GM19035 (cell line): ENCODE measurements around the gene LYRM1.
"Not testable (repeated sequence)": the region's sequence is repeated elsewhere in the genome, so short reads cannot be mapped to it uniquely, and the experiment has no call there.

Source experiments
- ATAC-seq: cut with Tn5 transposase; IDR thresholded peaks from one replicate; pipeline ENCODE4 v1.9.1; 2021; ENCODE audit not compliant: unreplicated experiment

LYRM1 gene, protein sequence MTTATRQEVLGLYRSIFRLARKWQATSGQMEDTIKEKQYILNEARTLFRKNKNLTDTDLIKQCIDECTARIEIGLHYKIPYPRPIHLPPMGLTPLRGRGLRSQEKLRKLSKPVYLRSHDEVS

GRCh38 chr16:20900299-20901067 is at the start of gene LYRM1, which contains the start of gene DCUN1D3:
TSS of gene LYRM1 (plus strand) at chr16:20900771. CDS start at chr16:20915556, 14,785 bp downstream.
TSS of gene DCUN1D3 (minus strand) at chr16:20900358. CDS start at chr16:20862538, 37,820 bp downstream.
- ATAC-seq, result peak; percentile 78

GRCh38 chr16:20850981-20851380 is 49.6 kb upstream of the LYRM1 start:
- ATAC-seq, result no peak

DNA sequence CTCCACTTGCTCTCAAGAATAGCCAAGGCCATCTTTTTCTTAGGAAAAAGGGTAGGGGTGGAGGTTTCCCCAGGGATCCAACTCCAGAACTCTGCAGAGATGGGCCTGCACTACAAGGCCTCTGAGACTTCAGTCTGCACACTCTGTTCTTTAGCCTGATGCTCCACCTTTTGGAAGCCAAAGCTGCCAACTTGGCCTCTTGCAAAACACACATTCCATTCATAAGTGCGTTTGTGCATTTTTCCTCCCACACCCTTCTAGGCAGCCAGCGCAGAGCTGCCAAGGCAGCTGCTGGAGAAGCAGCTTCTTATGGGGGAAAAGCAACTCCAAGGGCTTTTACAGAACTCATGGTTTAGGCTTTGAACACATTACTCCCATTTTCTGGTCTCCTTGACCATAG is 49.0 kb upstream of the LYRM1 start:
- no peak for ATAC-seq

GRCh38 chr16:20853143-20853542 is 47.4 kb upstream of the LYRM1 start:
- no peak for ATAC-seq

GRCh38 chr16:20853981-20854620 is 46.5 kb upstream of the LYRM1 start:
- ATAC-seq, result no peak

- ATAC-seq, result no peak
Observed at GRCh38 chr16:20854963-20855362, 45.6 kb upstream of the LYRM1 start.

DNA sequence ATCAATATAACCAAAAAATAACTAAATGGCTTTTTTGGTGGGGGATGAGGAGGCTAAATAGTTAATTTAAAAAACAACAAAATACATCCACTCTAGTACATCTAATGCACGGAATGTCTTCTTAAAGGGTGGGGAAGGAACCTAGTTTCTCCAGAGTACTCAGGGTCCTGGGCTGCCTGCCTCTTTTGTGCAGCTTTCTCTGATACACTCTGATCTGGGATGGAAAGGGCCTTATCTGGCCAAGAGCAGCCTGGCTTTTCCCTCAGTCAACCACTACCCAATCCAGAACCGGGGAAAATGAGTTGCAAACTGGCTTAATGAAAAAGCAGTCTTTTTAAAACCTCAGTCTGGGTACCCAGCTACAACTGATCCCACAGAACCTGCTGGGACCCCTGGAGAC is 43.3 kb upstream of the LYRM1 start:
- no peak for ATAC-seq

- ATAC-seq, result no peak
Observed at GRCh38 chr16:20859229-20859628, 41.3 kb upstream of the LYRM1 start.

DNA sequence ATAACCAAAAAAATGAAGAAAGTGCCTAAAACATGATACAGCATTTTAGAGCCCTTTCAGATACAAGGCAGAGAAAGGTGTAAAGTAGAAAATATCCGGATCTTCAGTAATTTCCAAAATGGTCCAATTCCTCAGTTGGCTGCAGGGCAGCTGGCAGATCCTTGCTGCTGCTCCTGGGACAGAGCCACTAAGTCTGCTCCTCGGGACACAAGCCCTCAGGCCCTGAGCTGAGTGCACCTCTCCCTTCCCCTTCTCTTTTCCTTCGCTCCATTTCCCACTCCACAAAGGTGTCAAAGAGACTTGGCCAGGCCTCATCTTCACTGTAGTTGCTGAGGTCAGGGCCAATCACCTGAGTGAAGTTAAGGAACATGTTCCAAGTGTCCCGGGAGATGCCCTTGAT is 40.9 kb upstream of the LYRM1 start:
- no peak for ATAC-seq

- no peak for ATAC-seq
Observed at GRCh38 chr16:20860361-20860760, 40.2 kb upstream of the LYRM1 start.

GRCh38 chr16:20860995-20861394 is 39.6 kb upstream of the LYRM1 start:
- ATAC-seq, result not testable (repeated sequence)

DNA sequence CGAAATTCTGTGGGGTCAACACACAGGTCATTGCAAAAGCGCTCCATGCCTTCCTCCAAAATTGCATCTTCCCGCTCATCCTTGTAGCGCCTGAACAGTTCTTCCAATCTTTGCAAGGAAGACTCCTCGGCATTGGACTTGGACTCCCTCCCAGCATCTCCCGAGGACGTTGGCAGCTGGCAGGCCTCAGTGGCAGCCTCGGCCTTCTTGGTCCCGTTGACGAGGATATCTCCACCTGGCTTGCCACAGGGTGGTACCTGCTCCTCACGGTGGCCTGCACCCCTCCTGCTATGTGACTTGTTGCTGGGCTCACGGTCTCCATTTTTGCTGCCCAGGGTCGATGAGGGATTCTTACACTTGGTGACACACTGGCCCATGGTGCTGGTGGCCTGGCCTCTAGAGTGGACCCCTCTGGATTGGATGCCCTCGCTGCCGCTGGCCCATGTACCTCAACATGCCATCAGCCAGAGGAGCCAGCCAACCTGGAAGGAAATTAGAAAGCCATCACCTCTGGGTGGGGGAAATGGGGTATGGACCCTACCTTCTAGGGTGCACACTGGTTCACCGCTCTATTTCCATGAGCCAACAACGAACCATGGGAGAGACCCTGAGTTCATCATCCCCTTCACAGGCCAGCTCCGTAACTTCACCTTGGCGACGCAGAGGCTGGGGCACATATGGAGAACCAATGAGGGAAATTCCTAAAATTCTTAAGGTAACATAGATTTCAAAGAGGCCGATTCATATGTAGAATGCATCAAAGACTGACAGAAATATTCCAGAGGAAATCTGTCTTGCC is 38.2 kb upstream of the LYRM1 start:
- ATAC-seq, result no peak

DNA sequence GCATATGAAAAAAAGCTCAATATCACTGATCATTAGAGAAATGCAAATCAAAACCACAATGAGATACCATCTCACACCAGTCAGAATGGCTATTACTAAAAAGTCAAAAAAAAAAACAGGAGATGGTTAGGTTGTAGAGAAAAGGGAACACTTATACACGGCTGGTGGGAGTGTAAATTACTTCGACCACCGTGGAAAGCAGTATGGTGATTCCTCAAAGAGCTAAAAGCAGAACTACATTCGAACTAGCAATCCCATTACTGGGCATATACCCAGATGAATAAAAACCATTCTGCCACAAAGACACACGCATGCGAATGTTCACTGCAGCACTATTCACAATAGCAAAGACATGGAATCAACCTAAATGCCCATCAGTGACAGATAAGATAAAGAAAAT is 36.2 kb upstream of the LYRM1 start:
- ATAC-seq, result not testable (repeated sequence)

DNA sequence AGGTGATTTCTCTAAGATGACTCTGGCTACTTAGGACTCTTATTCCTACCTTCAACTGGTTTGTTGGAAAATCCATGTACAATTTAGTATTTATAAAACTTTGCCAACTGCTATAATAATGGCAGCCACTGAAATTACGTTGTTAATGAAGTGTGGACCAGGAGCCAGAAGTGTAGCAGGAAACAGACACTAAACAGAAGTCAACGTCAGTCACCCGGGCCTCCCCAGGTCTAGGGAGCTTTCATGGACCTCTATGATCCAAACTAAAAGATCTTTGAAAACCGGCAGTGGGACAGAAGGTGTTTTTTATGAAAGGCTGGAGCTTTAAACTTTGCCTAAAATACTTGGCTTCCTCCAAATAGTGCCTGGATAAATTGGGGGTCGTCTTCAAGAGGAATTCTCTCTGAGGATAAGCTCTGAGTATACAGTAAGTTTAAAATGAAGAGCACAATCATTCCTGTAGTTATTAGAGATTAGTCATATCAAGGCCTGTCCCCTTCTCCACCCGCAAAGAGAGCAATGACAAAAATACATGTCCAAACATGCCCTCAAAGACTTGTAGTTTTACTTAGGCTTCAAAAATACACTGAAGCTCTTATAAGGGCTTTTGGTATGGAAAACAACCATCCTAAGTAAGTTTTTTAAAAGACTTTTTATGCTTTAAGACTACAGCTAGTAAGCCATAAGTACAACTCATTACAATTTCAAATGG is 35.0 kb upstream of the LYRM1 start:
- peak; percentile 77 for ATAC-seq

DNA sequence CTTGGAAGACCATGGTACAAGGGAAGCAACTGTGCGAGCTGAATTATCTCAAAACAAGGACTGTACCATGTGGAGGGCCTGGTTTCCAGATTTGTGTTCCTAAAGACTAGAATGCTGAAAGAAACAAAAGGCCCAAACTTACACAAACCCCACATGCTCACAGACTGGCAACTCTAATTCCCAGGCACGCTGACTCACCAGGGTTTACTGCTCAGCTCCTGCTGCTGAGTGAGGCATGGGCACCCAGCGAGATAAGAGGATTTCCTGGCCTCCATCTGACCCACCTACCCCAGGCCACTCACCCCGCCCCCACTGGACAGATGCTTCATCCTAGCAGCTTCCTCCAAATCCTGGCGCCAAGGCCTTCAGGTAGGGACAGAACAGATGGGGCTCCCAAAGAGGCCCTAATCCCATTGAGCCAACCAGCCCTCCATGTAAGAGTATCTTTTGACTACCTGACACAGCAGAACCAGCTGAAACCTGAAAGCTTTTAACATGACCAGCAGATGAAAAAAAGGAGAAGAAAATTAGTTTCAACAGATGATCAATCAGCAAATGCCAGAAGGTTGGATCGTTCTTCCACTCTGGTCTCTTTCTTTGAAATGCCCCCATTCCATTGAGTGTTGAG is 34.3 kb upstream of the LYRM1 start:
- peak; percentile 18 for ATAC-seq

DNA sequence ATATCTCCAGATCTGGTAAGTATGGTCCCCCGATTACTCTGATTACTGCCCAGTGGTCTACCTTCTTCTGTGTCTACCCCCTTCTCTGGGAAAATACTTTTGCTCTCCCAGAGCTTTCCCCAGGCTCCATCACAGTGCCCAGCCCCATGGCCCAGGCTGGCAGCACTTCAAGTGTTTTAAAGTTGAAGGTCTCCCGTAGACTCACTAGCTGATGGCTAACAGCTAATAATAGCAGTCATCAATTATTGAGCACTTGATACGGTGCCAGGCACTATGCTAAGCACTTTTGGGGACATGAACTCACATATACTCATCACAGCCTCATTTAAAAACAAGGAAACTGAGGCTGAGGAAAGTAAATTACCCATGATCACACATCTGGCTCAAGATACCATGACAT is 33.8 kb upstream of the LYRM1 start:
- no peak for ATAC-seq

- ATAC-seq, result no peak
Observed at GRCh38 chr16:20867585-20867984, 33.0 kb upstream of the LYRM1 start.

GRCh38 chr16:20868890-20869289 is 31.7 kb upstream of the LYRM1 start:
- ATAC-seq, result no peak

GRCh38 chr16:20870122-20870820 is 30.3 kb upstream of the LYRM1 start:
- no peak for ATAC-seq

DNA sequence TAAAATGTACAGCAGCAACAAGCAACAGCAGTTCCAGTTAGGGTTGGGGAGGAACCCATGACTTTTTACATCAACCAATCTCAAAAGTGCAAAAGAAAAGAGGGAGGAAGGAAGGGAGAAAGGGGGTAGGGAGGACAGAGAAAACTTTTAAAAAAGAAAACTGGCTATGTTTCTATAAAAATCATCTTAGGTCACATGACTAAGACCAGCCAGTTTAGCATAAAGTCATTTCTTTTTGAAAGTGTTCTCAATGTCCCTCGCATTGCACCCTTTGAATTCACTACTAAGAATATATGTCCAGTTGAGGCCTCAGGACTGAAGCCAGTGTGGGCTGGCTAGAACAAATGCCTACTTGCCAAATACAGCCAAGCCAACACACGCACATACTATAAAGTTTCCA is 29.3 kb upstream of the LYRM1 start:
- ATAC-seq, result no peak
